ENCODE results near the gene EPSTI1. TPM values are rescaled to one million over a fixed set of nuclear protein-coding genes. Genes with fewer than 3 reads are reported as not detected.

Gene EPSTI1
- total RNA-seq, 1 donor from 2014 or later = 13.2 TPM

DNA sequence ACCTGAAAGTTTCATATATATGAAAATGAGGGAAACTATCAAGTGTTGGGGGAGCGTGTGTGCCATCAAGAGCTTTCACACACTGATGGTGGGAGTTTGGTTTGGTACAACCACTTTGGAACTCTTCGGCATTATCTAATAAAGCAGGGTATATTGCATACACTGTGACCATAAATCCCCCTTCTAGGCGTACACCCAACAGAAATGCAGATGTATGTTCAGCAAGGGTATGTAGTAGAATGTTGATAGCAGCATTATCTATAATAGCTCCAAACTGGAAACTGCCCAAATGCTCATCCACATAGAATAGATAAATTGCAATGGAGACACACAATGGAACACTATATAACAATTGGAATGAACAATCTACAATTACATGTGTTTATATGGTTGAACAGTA, 139.9 kb downstream of the EPSTI1 start:
- peaks cover 7% of the 10 kb centered on the region for H3K9me3 Mint-ChIP-seq (ENCODE audit: unreplicated experiment)
- no peak for DNase-seq (ENCODE audit: extremely low spot score, unreplicated experiment)
- H3K4me3 Mint-ChIP-seq (ENCODE audit: unreplicated experiment) = no peak overlapping the region
- H3K4me1 Mint-ChIP-seq (ENCODE audit: unreplicated experiment) = peaks cover 21% of the 10 kb centered on the region
- H3K27me3 Mint-ChIP-seq (ENCODE audit: unreplicated experiment) = no peaks in the 10 kb centered on the region
- H3K27ac Mint-ChIP-seq (ENCODE audit: unreplicated experiment) = no peak overlapping the region
- no peak for TF ChIP-seq CTCF (IDR thresholded peaks at IDR 0.05)
- H3K36me3 Mint-ChIP-seq (ENCODE audit: unreplicated experiment) = no peaks in the 10 kb centered on the region

GRCh38 chr13:42849200-42849599, 142.8 kb downstream of the EPSTI1 start:
- peaks cover 21% of the 10 kb centered on the region for H3K4me1 Mint-ChIP-seq (ENCODE audit: unreplicated experiment)
- H3K9me3 Mint-ChIP-seq (ENCODE audit: unreplicated experiment) = peaks cover 7% of the 10 kb centered on the region
- no peaks in the 10 kb centered on the region for H3K27me3 Mint-ChIP-seq (ENCODE audit: unreplicated experiment)
- TF ChIP-seq CTCF (IDR thresholded peaks at IDR 0.05) = no peak
- no peak overlapping the region for H3K4me3 Mint-ChIP-seq (ENCODE audit: unreplicated experiment)
- DNase-seq (ENCODE audit: extremely low spot score, unreplicated experiment) = no peak
- H3K27ac Mint-ChIP-seq (ENCODE audit: unreplicated experiment) = peak overlapping the region; percentile 86
- H3K36me3 Mint-ChIP-seq (ENCODE audit: unreplicated experiment) = no peaks in the 10 kb centered on the region

GRCh38 chr13:42847891-42848663, 144.0 kb downstream of the EPSTI1 start:
- Mint-ChIP-seq H3K36me3 (ENCODE audit: unreplicated experiment) (no peaks in the 10 kb centered on the region), H3K9me3 (ENCODE audit: unreplicated experiment) (peaks cover 7% of the 10 kb centered on the region), H3K4me1 (ENCODE audit: unreplicated experiment) (peaks cover 21% of the 10 kb centered on the region), H3K27ac (ENCODE audit: unreplicated experiment) (peak overlapping the region; percentile 86), H3K4me3 (ENCODE audit: unreplicated experiment) (peak overlapping the region; percentile 32), H3K27me3 (ENCODE audit: unreplicated experiment) (no peaks in the 10 kb centered on the region)
- no peak for TF ChIP-seq CTCF (IDR thresholded peaks at IDR 0.05)
- DNase-seq (ENCODE audit: extremely low spot score, unreplicated experiment) = no peak

- Mint-ChIP-seq H3K27ac (ENCODE audit: unreplicated experiment) (peak overlapping the region; percentile 80), H3K4me3 (ENCODE audit: unreplicated experiment) (no peak overlapping the region), H3K4me1 (ENCODE audit: unreplicated experiment) (peaks cover 25% of the 10 kb centered on the region), H3K9me3 (ENCODE audit: unreplicated experiment) (no peaks in the 10 kb centered on the region), H3K27me3 (ENCODE audit: unreplicated experiment) (no peaks in the 10 kb centered on the region), H3K36me3 (ENCODE audit: unreplicated experiment) (no peaks in the 10 kb centered on the region)
- no peak for DNase-seq (ENCODE audit: extremely low spot score, unreplicated experiment)
- peak; percentile 66 for TF ChIP-seq CTCF (IDR thresholded peaks at IDR 0.05)
Measured at GRCh38 chr13:42836930-42837690, 154.9 kb downstream of the EPSTI1 start.

Other genes starting within 250 kb of the EPSTI1 start
- not detected in 2 replicates for gene FAM216B, start 210.7 kb downstream of the EPSTI1 start, total RNA-seq
- gene DNAJC15, start 31.3 kb upstream of the EPSTI1 start, total RNA-seq = 22.5 and 24.5 TPM in 2 replicates

Measured in osteocyte (in vitro differentiated cells).